GM19099 (cell line): ENCODE data around the gene P2RX7.

Experiments used
- POLR2A ChIP-seq: IDR thresholded peaks from 3 replicates; pipeline ENCODE4 v1.6.1; 2011; ENCODE audit warnings: low read depth; ENCODE audit not compliant: insufficient read length; ENCODE audit errors: extremely low read depth

Gene P2RX7

DNA sequence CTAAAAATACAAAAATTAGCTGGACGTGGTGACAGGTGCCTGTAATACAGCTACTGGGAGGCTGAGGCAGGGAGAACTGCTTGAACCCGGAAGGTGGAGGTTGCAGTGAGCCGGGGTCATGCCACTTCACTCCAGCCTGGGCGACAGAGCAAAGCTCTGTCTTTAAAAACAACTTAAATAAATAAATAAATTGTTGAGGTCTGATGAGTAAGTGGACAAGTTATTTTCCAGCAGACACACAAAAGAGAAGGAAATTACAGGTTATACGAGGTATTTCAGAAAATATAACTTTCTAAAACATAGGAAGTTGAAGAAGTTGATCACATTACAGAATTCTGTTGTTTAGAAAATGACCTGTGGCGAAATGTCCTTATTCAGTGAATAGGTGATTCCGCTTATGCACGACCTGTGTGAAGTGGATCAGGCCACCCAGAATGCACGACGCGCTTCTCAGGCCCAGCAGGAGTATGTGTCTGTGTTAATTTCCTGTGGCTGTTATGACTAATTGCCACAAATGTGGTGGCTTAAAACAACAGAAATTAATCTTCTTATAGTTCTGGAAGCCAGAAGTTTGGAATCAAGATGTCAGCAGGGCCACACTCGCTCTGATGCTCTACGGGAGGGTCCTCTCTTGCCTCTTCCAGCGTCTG is 38.1 kb downstream of the P2RX7 start:
- TF ChIP-seq POLR2A = no peak

DNA sequence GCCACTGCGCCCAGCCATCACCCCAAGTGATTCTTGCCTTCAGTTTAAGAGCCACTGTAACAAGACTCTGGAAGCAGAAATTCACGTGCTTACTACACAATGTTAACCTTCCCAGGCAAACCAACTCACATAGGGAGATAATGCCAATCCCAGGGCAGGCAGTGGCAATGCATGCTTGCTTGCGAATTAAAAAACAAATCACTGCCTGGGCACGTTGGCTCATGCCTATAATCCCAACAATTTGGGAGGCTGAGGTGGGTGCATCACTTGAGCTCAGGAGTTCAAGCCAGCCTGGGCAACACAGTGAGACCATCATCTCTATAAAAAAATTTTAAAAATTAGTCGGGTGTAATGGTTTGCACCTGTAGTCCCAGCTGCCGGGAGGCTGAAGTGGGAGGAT is 39.5 kb downstream of the P2RX7 start:
- TF ChIP-seq POLR2A = no peak

GRCh38 chr12:121175383-121176119 is 42.9 kb downstream of the P2RX7 start:
- TF ChIP-seq POLR2A = no peak

DNA sequence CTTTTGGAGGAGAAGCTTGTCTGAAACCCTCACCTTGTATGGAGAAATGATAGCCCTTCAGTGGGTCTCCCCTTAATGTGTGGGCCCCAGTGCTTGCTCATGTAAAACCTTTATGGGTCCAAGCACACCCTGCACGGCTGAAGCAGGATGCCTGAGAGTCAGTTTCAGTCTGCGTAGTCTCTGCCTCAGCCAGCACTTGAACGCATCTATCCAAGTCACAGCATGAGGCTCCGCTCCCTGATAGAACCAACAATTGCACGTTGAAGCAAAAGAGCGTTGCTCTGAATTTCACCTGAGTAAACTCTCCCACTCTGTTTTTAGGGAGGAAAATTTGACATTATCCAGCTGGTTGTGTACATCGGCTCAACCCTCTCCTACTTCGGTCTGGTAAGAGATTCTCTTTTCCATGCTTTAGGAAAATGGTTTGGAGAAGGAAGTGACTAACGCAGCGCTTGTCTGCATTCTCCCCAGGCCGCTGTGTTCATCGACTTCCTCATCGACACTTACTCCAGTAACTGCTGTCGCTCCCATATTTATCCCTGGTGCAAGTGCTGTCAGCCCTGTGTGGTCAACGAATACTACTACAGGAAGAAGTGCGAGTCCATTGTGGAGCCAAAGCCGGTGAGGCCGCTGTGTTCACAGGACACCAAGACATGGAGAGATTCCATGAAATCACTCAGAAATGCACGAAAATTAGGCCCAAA is 44.3 kb downstream of the P2RX7 start:
- no peak for TF ChIP-seq POLR2A

DNA sequence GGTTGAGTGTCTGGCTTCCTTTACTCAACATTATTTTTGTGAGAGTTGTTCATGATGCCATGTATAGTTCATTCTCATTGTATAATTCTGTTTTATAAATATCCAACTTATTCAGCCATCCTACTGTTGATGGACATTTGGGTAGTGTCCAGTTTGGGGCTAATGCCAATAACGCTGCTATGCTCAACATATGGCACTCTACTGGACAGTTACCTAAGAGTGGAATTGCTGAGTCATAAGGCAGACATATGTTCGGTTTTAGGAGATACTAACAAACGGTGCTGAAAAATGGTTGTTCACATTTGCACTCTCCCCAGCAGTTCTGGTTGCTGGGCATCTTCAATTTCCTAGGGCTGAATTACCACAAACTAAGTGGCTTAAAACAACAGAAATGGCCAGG is 48.5 kb downstream of the P2RX7 start:
- TF ChIP-seq POLR2A = no peak

GRCh38 chr12:121182222-121182893 is 49.7 kb downstream of the P2RX7 start:
- TF ChIP-seq POLR2A = no peak

DNA sequence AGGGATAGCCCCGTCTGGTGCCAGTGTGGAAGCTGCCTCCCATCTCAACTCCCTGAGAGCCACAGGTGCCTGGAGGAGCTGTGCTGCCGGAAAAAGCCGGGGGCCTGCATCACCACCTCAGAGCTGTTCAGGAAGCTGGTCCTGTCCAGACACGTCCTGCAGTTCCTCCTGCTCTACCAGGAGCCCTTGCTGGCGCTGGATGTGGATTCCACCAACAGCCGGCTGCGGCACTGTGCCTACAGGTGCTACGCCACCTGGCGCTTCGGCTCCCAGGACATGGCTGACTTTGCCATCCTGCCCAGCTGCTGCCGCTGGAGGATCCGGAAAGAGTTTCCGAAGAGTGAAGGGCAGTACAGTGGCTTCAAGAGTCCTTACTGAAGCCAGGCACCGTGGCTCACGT is 51.7 kb downstream of the P2RX7 start:
- TF ChIP-seq POLR2A = no peak

- TF ChIP-seq POLR2A = no peak
Measured at GRCh38 chr12:121184984-121185889, 52.6 kb downstream of the P2RX7 start.

GRCh38 chr12:121186826-121187225 is 54.1 kb downstream of the P2RX7 start:
- no peak for TF ChIP-seq POLR2A

GRCh38 chr12:121187501-121187900 is 54.8 kb downstream of the P2RX7 start:
- no peak for TF ChIP-seq POLR2A

DNA sequence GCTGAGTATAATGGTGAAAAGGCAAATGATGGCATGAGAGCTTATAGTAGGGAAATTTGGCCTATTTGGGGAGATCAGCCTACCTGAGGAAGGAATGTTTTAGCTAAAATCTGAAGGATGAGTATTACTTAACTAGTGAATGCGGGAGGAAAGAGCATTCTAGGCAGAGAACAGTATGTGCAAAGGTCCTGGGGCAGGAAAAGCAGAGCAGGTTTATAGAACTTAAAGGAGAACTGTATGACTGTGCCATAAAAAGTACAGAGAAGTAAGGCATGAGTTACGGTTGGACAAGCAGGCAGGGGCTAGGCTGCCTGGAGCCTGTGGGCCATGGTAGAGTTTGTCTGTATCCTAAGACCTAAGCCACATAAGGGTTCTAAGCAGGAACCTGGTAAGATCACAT is 55.6 kb downstream of the P2RX7 start:
- TF ChIP-seq POLR2A = no peak

- no peak for TF ChIP-seq POLR2A
Measured at GRCh38 chr12:121189131-121189530, 56.5 kb downstream of the P2RX7 start.

DNA sequence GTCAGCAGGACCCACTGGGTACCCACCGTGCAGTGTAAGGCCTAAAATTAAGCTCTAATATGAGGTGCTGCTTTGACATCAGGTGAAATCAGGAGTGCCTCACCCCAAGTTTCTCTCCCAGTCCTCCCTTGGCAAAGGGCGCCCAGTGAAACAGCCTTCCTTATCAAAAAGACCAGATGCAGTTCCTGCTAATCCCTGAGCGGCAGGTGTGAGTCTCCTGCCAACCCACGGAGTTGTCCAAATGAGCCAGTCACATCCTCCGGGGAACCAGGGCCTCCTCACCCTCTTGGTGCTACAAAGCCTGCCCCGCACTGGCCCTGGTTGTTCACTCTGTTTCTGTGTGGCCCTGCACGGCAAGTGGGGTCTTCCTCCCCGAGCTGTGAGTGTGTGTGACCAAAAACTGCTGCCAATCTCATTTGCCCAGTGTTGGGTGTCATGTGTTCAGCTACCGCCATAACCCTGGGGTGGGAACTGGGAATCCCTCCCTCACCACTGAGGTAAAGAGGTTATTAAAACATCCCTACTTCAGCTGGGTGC is 57.0 kb downstream of the P2RX7 start:
- no peak for TF ChIP-seq POLR2A

DNA sequence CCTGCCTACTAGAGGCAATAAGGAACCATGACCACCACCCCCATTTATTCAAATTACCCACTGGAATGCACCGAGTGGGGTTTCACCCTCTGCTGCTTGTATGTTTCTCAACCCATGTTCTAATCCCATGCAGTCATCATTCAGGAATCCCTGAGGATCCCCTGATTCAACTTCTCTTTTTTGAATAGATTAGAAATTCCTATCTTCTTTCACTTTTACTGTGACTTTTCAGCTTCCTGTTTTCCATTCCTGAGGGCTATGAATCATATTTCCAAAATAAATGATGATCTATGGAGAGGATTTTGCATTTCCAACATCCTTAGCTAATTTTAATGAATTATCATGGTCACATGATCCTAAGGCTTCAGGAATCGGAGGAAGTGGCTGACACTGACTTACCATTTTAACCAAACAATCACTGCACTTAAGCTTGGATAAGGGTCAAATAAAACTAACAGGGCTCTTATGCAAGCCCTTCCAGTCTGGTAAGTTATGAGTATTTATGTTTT is 57.9 kb downstream of the P2RX7 start:
- no peak for TF ChIP-seq POLR2A

GRCh38 chr12:121191151-121191550 is 58.5 kb downstream of the P2RX7 start:
- TF ChIP-seq POLR2A = no peak

DNA sequence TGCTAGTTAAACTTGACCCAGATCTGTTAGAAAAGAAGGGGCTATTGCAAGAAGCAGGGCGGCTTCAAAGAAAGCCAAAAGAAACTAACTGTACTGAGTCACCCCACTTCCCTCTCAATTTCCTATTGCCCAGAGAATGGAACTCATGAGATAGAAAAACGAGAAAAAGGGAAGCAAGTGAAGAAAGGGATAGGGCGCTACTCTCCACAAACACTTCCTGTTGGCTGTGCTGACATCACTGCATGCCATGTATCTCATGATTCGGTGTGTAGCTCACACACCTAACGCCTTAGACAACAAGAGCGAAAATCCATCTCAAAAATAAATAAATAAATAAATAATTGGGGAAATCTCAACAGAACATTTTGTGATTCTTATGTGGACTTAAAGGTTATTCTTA is 64.2 kb downstream of the P2RX7 start:
- TF ChIP-seq POLR2A = no peak
